Stimulated activated CD8-positive, alpha-beta memory T cell treated with anti-CD3 and anti-CD28 coated beads, Interleukin-12 subunit alpha, Interleukin-12 subunit beta, amount 100 ng/mL, for 1 hour (primary cell): ENCODE measurements around the gene RPL36AL.

Experiments used
- DNase-seq: peaks from one replicate; pipeline ENCODE4 v3.0.0-alpha.2; 2020; ENCODE audit warnings: low read depth

Gene RPL36AL

GRCh38 chr14:49581209-49582112, 39.0 kb downstream of the RPL36AL start:
- no peak for DNase-seq

GRCh38 chr14:49579841-49580240, 40.6 kb downstream of the RPL36AL start:
- no peak for DNase-seq

GRCh38 chr14:49578141-49578540, 42.3 kb downstream of the RPL36AL start:
- no peak for DNase-seq

- no peak for DNase-seq
Observed at GRCh38 chr14:49574038-49574437, 46.4 kb downstream of the RPL36AL start.

GRCh38 chr14:49569281-49569680, 51.1 kb downstream of the RPL36AL start:
- DNase-seq = no peak
